ENCODE measurements around the gene EDEM1. TPM values are rescaled to one million over a fixed set of nuclear protein-coding genes. Genes with fewer than 3 reads are reported as not detected.
"Not testable (repeated sequence)": the region's sequence is repeated elsewhere in the genome, so short reads cannot be mapped to it uniquely, and the experiment has no call there.

The EDEM1 gene
- total RNA-seq, 2 experiments from 2014 or later: 92.5 to 94.2 TPM

DNA sequence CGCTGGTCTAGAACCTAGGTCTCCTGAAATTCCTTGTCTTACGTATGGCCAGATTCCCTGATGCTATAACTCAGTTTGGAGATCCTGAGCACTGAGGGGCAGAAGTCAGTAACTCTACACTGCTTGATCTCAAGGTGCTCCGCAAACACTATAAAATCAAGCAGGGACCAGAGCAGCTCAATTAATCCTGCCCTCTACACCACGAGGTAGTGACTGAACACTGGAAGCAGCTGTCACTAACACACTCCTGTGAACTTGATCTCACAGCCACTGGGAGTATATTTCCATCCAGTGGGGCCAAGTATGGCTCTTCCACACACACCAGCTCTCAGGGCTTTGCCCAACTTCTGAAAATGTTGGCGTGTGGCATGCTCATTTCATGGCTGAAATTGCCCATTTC, 51.0 kb downstream of the EDEM1 start:
- peak; percentile 36 for ATAC-seq (ENCODE audit: low read depth)
- no peaks in the 10 kb centered on the region for H3K36me3 Mint-ChIP-seq
- H3K27me3 Mint-ChIP-seq: no peaks in the 10 kb centered on the region
- no peak overlapping the region for H3K4me3 Mint-ChIP-seq
- POLR2A ChIA-PET: no interaction called here
- H3K27ac Mint-ChIP-seq: no peak overlapping the region
- H3K9me3 Mint-ChIP-seq: peaks cover 5% of the 10 kb centered on the region
- no peaks in the 10 kb centered on the region for H3K4me1 Mint-ChIP-seq
- DNase-seq: no peak

DNA sequence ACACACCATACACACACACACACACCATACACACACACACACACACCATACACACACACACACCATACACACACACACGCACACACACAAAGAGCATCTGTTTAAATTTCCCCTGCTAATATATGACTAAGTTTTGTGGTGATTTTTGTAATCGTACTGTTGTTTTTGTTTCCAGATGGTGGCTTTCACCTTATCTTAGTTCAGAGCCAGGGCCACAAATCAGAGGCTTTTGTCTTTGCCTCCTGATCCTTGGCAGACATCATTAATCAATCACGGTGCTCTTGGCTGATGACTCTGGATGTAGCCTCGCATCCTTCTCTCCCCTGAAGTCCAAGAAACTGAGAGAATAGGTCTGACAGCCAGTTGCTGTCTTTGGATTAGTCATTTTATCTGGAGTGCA, 52.1 kb downstream of the EDEM1 start:
- POLR2A ChIA-PET: no interaction called here
- Mint-ChIP-seq H3K4me3 (no peak overlapping the region), H3K4me1 (no peaks in the 10 kb centered on the region), H3K27me3 (no peaks in the 10 kb centered on the region), H3K9me3 (peaks cover 14% of the 10 kb centered on the region), H3K27ac (no peak overlapping the region), H3K36me3 (no peaks in the 10 kb centered on the region)
- ATAC-seq (ENCODE audit: low read depth) (no peak), DNase-seq (no peak)

DNA sequence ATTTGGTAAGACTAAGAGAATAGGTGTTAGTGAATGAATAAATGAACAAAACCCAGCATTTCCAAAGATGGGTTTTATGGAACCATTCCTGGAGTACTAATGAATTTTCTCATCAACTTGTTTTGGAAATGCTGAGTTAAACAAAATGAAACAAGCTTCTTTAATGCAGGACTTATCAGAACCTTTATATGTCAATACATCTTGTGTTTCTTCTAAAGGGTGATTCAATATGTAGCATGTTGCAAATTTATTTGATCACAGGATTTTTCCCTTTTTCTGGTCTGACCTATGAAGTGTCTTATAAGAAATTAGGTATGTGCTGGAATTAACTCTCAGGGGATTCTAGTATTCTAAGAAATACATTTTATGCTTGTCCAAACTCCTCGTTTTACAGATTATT, 53.2 kb downstream of the EDEM1 start:
- Mint-ChIP-seq H3K27me3 (no peaks in the 10 kb centered on the region), H3K9me3 (peaks cover 14% of the 10 kb centered on the region), H3K4me3 (no peak overlapping the region), H3K27ac (no peak overlapping the region), H3K36me3 (no peaks in the 10 kb centered on the region), H3K4me1 (peaks cover 7% of the 10 kb centered on the region)
- DNase-seq: no peak
- no peak for ATAC-seq (ENCODE audit: low read depth)
- POLR2A ChIA-PET: no interaction called here

DNA sequence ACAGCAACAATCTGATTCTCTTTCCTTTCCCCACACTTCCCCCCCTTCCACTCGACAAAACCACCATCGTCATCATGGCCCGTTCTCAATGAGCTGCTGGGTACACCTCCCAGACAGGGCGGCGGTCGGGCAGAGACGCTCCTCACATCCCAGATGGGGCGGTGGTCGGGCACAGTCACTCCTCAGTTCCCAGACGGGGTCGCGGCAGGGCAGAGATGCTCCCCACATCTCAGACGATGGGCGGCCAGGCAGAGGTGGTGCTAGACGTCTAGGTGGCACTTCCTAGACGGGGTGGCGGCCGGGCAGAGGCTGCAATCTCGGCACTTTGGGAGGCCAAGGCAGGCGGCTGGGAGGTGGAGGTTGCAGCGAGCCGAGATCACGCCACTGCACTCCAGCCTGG, 55.3 kb downstream of the EDEM1 start:
- ATAC-seq (ENCODE audit: low read depth); H3K27ac Mint-ChIP-seq; DNase-seq; H3K27me3 Mint-ChIP-seq; H3K36me3 Mint-ChIP-seq; H3K4me3 Mint-ChIP-seq; POLR2A ChIA-PET: not testable (repeated sequence)
- Mint-ChIP-seq H3K4me1 (peaks cover 14% of the 10 kb centered on the region), H3K9me3 (peaks cover 14% of the 10 kb centered on the region)

DNA sequence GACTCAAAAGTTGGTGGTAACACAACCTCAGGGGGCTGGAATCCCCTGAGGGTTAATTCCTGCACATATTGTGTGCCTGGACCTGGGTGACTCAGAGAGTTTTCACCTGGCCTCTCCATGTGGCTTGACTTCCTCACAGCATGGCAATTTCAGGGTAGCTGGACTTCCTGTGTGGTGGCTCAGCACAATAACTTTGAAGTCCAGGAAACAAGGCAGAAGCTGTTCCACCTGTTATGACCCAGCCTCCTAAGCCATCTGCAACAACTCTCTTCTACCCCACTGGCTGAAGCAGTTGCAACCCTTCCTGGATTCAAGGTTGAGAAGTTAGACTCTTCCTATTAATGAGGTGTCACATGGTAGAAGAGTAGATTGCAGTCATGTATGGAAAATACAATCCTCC, 58.4 kb downstream of the EDEM1 start:
- H3K36me3 Mint-ChIP-seq: no peaks in the 10 kb centered on the region
- peaks cover 5% of the 10 kb centered on the region for H3K27me3 Mint-ChIP-seq
- DNase-seq (no peak), ATAC-seq (ENCODE audit: low read depth) (peak; percentile 78)
- H3K27ac Mint-ChIP-seq: peak overlapping the region; percentile 9
- POLR2A ChIA-PET: no interaction called here
- no peak overlapping the region for H3K4me3 Mint-ChIP-seq
- peaks cover 14% of the 10 kb centered on the region for H3K9me3 Mint-ChIP-seq
- H3K4me1 Mint-ChIP-seq: peaks cover 14% of the 10 kb centered on the region

DNA sequence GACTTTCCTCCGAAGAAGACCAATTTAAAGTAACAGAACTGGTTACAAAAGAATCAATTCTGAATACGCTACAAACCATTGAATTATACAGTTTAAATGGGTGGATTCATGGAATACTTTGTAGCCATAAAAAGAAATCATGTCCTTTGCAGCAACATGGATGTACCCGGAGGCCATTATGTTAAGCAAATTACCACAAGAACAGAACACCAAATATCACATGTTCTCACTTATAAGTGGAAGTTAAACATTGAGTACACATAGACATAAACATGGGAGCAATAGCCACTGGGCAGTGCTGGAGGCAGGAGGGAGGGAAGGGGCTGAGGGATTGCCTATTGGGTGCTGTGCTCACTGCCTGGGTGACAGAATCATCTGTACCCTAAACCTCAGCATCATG, 61.3 kb downstream of the EDEM1 start:
- DNase-seq: no peak
- no peak for ATAC-seq (ENCODE audit: low read depth)
- H3K27ac Mint-ChIP-seq: no peak overlapping the region
- H3K4me1 Mint-ChIP-seq: peaks cover 14% of the 10 kb centered on the region
- peaks cover 5% of the 10 kb centered on the region for H3K27me3 Mint-ChIP-seq
- H3K4me3 Mint-ChIP-seq: no peak overlapping the region
- no peaks in the 10 kb centered on the region for H3K36me3 Mint-ChIP-seq
- POLR2A ChIA-PET: no interaction called here
- H3K9me3 Mint-ChIP-seq: peaks cover 7% of the 10 kb centered on the region

DNA sequence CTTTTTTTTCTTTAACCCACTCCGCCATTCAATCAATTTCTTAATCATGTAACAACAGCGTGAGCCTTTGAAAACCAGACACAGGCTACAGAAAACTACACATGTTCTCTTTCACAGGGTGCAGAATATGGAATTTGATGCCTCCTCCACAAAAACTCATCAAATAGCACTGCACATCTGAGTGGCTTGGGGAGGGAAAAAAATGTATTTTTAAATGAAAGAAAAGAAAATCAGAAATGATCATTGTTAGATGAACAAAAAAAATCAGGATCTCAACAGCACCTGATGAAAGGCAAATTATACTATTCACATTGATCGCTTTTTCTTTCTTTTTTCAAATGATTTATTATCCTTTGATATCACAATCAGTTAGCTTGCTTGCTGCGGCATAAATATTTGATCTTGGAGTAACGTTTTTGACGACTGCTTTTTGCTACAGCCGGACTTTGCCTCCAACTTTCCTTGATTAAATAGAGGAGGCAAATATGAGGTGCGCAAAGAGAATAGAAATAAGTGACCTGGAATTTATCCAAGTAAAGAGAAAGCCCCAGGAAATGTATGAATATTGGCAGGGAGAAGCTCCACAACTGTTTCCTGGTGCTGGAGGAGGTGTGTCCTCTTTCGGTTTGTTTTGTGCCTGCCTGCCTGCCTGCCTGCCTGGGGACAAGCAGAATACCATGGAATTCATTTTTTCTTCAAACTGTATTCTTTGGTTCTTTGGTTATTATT, 63.1 kb downstream of the EDEM1 start:
- no peak for DNase-seq
- ATAC-seq (ENCODE audit: low read depth): no peak
- peaks cover 5% of the 10 kb centered on the region for H3K27me3 Mint-ChIP-seq
- H3K36me3 Mint-ChIP-seq: no peaks in the 10 kb centered on the region
- no peak overlapping the region for H3K27ac Mint-ChIP-seq
- no peak overlapping the region for H3K4me3 Mint-ChIP-seq
- POLR2A ChIA-PET: no interaction called here
- H3K9me3 Mint-ChIP-seq: no peaks in the 10 kb centered on the region
- peaks cover 8% of the 10 kb centered on the region for H3K4me1 Mint-ChIP-seq

DNA sequence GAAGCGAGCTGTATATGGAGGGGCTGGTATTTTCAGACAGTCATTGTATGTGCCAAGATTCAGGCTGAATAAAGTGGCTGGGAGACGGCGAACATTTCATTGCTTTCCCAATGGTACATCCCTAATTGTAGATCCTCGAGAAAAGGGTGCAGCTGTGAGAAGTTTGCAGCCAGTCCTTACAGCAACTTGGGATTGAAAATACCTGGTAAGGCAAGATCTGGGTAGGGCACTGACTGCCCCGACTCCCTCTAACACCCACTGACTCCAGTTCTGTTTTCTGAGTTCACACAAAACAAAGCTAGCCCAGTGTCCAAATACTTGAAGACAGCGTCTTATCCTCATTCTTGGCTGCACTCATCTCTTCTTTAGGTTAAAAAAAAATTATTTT, 63.7 kb downstream of the EDEM1 start:
- no peaks in the 10 kb centered on the region for H3K36me3 Mint-ChIP-seq
- POLR2A ChIA-PET: no interaction called here
- H3K27ac Mint-ChIP-seq: no peak overlapping the region
- ATAC-seq (ENCODE audit: low read depth) (no peak), DNase-seq (no peak)
- peaks cover 5% of the 10 kb centered on the region for H3K27me3 Mint-ChIP-seq
- no peaks in the 10 kb centered on the region for H3K9me3 Mint-ChIP-seq
- peaks cover 3% of the 10 kb centered on the region for H3K4me1 Mint-ChIP-seq
- H3K4me3 Mint-ChIP-seq: no peak overlapping the region

DNA sequence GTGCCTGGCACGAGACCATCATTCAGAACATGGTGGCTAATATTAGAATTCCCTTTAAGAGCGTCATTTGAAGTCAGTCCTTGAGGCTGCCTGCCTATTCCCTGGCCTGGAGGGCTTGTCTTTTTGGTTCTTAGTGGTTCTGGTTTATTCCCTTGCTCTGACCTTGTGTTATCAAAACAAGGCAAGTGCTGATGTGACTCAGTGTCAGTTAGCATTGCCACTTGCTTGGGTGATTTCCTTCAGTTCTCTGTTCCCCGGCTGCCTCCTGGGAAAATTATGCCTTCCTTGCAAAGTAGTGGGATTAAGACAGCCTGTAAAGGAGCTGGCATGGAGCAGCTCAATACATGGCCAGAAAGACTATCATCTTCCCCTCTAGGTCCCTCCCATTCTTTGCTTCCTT, 64.6 kb downstream of the EDEM1 start:
- H3K9me3 Mint-ChIP-seq: no peaks in the 10 kb centered on the region
- H3K27ac Mint-ChIP-seq: no peak overlapping the region
- no peaks in the 10 kb centered on the region for H3K4me1 Mint-ChIP-seq
- no peak overlapping the region for H3K4me3 Mint-ChIP-seq
- no peaks in the 10 kb centered on the region for H3K36me3 Mint-ChIP-seq
- H3K27me3 Mint-ChIP-seq: peaks cover 5% of the 10 kb centered on the region
- DNase-seq (no peak), ATAC-seq (ENCODE audit: low read depth) (no peak)
- POLR2A ChIA-PET: no interaction called here

DNA sequence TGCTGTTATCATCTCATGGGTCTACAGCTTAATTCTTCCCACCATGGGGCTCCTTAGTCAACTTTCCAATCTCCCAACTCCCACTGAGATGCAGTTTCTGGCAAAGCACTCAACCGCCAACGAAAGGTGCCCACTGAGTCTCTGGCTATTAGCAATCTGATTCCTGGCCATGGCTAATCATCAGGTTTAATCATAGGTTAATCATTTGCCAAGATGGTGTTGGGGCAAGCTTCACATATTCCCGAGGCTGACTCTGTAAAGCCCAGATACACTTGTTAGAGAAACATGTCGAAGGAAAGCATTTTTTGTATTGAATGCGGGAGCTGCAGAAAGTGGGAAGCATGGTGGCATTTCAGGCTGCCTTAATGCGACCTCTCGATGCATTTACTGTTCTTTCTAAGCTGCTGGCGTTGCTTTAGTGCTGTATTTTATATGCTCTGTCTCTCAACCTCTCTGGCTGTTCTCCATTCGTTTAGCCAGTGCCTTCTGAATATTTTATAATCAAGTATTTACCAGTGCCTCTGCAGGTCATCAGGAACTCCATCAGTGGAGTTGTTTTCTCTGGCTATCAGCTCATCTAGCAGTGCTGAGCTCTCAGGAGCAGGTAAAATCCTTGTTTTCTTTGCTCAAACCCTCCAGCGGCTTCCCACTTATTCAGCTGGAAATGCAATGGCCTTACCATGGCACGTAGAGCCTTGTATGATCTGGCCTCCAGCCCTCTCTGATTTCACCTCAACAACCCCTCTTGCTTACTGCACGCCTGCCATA, 67.0 kb downstream of the EDEM1 start:
- no peaks in the 10 kb centered on the region for H3K4me1 Mint-ChIP-seq
- no peaks in the 10 kb centered on the region for H3K36me3 Mint-ChIP-seq
- no peak for DNase-seq
- H3K27me3 Mint-ChIP-seq: no peaks in the 10 kb centered on the region
- ATAC-seq (ENCODE audit: low read depth): no peak
- H3K27ac Mint-ChIP-seq: no peak overlapping the region
- no peaks in the 10 kb centered on the region for H3K9me3 Mint-ChIP-seq
- POLR2A ChIA-PET: no interaction called here
- no peak overlapping the region for H3K4me3 Mint-ChIP-seq

DNA sequence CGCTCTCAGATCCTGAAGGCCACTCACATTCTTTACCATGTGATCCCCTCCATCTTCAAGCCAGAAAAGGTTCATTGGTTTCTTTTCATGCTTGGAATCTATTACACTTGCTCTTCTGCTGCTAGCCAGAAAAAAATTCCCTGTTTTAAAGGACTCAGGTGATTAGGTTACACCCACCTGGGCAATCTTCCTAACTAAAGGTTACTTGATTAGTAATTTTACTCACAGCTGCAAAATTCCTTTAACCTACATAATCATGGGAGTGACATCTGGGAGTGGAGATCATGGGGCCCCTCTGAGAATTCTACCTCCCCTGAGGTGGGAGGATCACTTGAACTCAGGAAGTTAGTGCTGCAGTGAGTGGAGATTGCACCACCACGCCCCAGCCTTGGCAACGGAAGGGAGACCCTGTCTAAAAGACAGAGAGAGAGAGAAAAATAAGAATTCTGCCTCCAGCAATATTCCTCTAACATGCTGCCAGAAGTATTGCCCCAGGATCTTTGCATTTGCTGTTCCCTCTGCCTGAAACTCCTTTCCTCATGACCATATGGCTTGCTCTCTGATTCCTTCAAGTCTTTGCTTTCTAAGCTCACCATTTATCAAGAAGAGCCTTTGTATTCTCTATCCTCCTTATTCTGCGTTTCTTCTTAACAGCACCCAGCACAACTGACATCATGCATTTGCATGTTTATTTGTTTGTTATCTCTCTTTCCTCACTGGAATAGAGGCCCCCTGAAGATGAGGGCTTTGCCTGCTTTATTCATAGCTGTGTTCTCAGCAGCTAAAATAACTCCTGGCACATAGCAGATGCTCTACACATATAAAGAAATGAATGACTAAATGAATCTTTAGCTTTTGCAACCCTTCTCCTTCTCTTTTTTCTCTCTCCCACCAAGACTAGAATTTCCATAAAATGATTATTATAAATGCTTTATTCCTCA, 68.2 kb downstream of the EDEM1 start:
- DNase-seq (no peak), ATAC-seq (ENCODE audit: low read depth) (no peak)
- Mint-ChIP-seq H3K4me3 (no peak overlapping the region), H3K9me3 (no peaks in the 10 kb centered on the region), H3K4me1 (no peaks in the 10 kb centered on the region), H3K27ac (no peak overlapping the region), H3K27me3 (no peaks in the 10 kb centered on the region), H3K36me3 (no peaks in the 10 kb centered on the region)
- POLR2A ChIA-PET: no interaction called here

DNA sequence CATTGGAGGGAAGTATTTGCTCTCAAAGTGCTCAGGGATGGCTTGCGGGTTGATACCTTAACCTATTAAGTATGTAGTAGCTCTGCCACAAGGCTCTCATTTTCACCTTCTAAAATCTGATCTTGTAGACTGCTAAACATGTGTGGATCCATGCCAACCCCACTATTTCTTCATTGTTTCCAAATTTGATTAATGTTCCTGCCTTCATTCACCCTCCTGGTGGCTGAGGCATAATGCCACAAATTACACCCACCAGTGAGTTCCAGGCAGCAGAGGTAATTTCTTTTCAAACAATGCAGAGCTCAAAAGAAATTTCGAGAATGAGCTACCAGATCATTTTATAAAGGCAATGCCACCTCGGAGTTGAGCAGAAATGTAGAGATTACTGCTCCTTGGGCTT, 71.0 kb downstream of the EDEM1 start:
- H3K27ac Mint-ChIP-seq: no peak overlapping the region
- no peaks in the 10 kb centered on the region for H3K9me3 Mint-ChIP-seq
- H3K4me1 Mint-ChIP-seq: peaks cover 4% of the 10 kb centered on the region
- H3K4me3 Mint-ChIP-seq: no peak overlapping the region
- DNase-seq (no peak), ATAC-seq (ENCODE audit: low read depth) (no peak)
- POLR2A ChIA-PET: no interaction called here
- no peaks in the 10 kb centered on the region for H3K36me3 Mint-ChIP-seq
- no peaks in the 10 kb centered on the region for H3K27me3 Mint-ChIP-seq

DNA sequence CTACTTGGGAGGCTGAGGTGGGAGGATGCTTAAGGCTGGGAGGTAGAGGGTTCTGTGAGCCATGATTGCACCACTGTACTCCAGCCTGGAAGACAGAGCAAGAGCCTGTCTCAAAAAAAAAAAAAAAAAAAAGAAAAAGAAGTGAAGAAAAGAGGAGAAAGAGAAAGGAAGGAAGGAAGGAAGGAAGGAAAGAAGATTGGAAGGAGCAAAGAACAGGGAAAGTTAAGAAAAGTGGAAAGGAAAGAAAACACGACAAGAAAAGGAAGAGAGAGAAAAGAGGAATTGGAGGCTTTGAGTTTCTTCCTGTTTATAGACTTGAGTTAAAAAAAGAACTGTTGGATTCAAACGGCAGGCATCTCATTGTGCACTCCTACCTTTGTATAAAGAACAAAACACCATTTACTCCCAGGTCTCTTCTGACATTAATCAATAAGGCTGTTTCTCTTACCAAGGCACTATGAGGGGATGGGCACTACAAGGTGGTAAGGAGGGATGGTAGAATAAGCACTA, 73.5 kb downstream of the EDEM1 start:
- Mint-ChIP-seq H3K4me1 (peaks cover 4% of the 10 kb centered on the region), H3K9me3 (no peaks in the 10 kb centered on the region), H3K27ac (no peak overlapping the region), H3K27me3 (no peaks in the 10 kb centered on the region), H3K4me3 (peak overlapping the region; percentile 28), H3K36me3 (no peaks in the 10 kb centered on the region)
- no peak for ATAC-seq (ENCODE audit: low read depth)
- POLR2A ChIA-PET: no interaction called here
- no peak for DNase-seq
